Inferior parietal cortex (tissue), 1 donor: ENCODE results near the gene JMJD4.

Experiments used
- DNase-seq: peaks from one replicate; pipeline ENCODE4 v3.0.0-alpha.2; 2016; ENCODE audit errors: extremely low spot score

The JMJD4 gene

DNA sequence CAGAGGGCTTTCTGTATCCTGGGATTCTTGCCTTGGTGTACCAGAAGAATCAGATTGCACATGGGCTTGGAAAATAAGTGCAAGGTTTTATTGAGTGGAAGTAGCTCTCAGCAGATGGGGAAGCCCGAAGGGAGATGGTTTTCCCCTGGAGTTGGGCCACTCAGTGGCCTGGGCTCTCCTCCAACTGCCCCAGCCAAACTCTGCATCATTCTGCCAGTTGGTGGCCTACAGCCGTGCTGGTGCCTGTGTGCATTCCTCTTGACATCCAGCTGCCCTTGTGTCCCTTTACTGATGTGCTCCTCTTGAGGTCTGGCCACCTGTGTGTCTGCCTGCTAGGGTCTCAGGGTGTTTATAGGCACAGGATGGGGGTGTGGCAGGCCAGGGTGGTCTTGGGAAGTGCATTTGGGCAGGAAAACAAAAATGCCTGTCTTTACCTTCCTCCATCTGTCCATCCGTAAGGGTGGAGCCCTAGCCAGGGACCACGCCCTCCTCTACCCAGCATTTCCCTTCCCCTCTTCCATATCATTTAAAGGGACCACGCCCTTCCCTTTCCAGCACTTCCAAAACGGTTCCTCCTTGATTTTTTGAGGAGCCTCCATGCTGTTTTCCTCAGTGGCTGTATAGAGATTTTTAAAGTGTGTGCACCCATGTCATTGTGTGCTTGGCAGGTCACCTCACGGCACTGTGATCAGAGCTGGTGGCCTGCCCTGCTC is 19.1 kb upstream of the JMJD4 start:
- peak; percentile 48 for DNase-seq

DNA sequence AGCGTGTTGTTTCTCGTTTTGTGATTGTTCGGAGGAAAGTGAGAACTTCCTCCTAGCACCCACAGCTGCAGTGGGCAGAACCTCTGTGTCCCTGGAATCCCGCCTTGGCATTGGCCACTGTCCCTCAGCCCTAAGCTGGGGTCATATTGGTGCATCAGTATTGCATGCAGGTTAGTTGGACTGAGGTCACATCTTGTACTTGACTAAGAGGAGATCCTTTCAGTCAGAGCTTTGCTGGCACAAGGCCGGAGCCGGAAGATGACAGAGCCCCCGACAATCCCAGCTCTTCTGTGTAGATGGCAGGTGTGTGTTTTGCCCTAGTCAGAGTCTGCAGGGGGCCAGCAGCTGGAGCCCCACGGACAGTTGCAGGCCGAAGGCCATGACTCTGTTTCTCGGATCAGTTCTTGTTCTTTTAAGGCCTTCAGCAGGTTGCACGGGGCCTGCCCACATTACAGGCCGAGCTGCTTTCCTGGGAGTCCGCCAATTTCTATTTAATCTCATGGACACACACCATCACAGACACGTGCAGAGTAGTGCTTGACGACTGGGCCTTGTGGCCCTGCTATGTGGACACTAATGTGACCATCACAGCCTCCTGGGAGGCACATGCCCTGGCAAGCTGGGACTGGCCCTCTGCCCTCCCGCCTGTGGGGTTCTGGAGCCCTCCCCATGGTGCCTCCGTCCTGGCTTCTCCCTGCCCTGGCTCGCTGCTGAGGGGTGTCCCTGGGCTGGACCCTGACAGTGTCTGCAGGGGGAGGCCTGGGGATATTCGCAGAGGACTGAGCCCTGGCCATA is 15.0 kb upstream of the JMJD4 start:
- DNase-seq = no peak

DNA sequence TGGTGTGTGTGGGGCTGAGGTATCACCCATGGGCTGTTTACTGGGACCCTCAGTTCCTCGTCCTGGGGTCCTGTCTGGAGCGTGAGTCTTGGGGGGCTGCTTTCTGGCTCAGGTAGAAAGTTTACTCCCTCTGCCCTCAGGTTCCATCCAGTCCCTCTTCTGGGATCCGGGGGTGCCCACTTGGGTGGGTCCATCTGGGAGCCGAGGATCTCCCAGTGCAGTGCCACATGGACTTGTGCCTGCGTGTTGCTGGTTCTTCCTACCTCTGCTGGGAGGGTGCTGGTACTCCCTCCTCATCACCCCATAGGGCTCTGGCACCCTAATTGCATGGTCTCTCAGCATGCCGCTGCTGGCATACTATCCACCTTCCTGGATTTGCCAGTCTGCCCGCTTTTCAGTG is 14.1 kb upstream of the JMJD4 start:
- DNase-seq = no peak

DNA sequence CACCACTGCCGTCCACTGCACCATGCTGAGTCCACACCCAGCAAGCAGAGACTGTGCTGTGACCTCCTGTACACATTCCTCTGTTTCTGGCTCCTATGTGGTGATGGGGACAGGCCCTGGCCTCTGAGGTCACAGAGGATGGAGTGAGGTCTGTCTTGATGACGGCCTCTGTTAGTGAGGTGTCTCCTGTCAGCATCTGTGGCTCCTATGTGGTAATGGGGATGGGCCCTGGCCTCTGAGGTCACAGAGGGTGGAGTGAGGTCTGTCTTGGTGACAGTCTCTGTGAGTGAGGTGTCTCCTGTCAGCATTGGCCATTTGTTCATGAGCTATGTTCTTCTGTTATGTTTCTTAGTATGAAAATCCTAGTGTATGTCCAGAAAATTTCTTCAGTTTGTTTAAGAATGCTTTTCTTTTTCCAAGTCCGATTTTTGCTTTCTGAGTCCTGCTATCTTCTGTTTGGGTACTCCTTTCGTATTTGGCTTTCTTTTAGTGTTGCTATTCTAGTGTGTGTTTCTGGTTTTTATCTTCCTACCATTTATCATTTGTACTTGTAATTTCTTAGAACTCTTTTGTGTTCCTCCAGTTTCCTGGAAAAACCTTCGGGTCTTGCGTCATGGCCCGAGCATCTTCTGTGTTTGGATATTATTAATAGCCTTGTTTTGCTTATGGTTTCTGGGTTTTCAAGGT is 13.5 kb upstream of the JMJD4 start:
- DNase-seq = no peak

DNA sequence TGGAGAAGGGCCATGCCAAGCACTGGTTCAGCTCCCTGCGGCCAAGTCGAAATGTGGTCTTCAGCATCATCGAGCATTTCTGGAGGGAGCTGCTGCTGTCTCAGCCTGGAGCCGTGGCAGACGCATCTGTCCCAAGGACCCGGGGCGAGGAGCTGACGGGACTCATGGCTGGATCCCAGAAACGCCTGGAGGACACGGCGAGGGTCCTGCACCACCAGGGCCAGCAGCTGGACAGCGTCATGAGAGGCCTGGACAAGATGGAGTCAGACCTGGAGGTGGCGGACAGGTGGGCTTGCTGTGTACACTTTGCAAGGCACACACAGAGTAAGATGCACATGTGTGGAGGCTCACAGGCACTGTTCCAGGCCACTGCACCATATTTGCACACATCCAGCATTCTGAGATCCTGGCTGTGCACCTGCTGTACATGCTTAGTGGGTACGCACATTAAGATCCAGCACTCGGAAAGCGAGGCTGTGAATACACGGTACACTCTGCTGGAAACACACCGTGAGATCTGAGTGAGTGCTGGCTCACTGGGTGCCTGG is 12.9 kb upstream of the JMJD4 start:
- no peak for DNase-seq

DNA sequence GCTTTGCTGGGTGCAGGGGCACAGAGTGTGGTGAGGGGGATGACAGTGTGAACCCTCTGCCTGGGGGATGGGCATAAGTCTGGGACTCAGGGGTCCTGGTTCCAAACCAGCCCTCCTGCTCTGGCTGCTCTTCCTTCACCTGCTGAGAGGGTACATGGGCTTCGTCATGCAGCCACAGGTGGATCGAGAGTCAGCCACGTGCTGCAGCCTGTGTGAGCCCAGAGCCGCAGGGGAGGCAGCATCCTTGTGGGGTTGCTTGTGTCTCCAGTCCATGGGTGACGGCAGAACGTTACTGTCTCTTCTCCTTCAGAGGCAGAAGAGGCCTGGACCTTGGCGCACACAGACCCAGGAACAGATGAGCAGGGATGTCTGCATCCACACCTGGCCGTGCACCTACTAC is 12.3 kb upstream of the JMJD4 start:
- no peak for DNase-seq

DNA sequence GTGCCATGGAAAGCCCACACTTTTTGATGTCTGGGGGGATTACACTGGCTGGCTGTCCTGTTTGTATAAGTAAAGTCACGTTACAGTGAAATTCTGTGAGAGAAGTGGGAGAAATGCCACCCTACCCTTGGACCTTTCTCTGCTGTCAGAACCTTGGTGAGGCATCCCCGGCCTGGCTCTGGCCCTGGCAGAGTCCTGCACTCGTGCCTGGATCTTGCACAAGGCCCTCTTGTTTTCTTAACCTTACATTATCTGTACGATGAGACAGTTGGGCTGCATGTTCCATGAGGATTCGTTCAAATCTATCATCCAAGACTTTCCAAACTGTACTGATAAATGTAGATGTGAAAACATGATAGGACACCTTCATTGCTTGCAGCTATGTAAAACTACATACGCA is 11.6 kb upstream of the JMJD4 start:
- DNase-seq = no peak

DNA sequence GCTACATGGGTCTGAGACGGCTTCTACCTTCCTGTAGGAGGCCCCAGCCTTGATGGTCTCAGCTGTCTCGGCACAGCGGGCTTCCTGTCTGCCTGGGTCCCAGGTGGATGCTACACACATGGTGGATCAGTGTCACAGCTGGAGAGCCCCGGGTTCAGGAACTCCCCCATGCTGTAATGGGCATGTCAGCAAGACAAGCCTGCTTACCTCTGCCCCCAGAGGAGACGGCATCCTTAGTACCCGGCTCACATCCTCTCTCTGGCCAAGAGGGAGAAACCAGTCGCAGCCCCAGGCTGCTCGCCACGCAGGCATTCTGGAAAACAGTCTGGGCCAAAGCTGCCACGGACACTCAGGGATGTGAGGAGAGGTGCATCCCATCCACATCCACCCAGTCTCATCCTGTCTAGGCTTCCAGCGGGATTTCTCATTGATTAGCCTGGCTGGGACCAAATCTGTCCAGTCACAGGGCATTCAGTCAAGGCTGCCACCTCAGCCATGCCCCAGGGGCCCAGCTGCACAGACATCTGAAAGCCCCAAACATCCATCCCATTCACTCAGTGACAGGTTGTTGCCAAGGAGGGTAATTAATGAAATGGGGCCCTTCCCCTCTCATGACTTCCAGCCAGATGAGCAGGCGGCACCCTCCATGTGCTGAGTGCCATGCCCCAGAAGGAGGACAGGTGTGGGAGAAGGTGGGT is 10.6 kb upstream of the JMJD4 start:
- no peak for DNase-seq

DNA sequence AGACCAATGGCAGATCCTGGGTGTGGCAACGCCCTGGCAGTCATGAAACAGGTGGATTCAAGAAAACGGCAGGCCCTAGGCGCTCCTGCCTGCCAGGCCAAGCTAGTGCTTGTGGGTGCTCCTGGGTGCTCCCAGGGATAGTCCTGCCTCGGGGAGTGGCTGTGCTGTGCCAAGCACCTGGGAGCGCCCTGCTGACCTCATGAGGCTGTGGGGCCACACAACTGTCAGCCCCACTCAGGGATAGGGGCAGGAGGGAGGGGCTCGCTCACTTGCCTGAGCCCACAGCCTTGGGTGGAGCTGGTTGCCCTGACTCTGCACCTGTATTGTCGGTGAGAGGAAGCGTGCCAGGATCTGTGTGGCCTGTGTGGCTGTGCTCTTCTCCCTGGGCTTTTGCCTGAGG is 9.6 kb upstream of the JMJD4 start:
- DNase-seq = no peak

DNA sequence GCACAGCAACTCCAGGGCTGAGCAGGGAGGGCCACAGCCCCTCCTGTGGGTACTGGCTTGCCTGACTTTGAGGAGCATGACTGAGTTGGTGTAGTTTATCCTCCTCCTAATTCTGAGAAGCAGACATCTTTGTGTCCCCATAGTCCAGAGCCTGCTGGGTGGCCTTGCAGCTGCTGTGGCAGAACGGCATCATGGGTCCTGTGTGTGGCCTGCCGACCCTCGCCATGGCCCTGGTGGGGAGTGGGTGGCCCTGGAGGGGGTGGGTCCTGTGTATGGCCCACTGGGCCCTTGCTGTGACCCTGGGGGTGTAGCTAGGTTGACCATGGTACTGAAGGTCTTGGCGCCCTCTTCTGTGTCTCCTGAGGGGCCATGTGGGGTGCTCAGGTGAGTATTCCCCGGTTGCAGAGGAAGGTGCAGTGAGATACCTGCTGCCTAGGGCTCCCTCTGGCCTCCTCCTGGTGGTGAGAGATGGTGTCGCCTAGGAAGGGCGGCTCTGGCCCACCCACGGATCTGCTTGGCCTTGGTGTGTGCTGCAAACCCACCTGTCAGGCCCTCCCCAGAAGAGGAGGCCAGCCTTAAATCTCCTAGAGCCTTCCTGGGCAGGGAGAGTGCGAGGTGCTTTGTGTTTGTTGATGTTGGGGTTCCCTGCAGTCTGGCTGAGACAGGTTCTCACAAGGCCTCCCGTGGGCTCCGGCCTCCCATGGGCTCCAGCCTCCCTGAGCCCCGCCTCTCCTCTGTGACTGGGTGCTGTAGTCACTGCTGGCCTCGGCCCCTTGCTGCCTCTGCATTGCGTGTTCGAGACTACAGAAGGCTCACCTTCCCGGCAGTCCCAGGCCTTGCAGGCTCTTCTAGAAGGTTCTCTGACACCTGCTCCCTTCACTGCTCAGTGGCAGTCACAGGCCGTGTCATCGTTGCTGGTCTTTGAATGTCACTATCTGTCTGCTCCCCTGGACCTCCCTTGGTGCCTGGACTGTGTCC is 7.9 kb upstream of the JMJD4 start:
- no peak for DNase-seq

DNA sequence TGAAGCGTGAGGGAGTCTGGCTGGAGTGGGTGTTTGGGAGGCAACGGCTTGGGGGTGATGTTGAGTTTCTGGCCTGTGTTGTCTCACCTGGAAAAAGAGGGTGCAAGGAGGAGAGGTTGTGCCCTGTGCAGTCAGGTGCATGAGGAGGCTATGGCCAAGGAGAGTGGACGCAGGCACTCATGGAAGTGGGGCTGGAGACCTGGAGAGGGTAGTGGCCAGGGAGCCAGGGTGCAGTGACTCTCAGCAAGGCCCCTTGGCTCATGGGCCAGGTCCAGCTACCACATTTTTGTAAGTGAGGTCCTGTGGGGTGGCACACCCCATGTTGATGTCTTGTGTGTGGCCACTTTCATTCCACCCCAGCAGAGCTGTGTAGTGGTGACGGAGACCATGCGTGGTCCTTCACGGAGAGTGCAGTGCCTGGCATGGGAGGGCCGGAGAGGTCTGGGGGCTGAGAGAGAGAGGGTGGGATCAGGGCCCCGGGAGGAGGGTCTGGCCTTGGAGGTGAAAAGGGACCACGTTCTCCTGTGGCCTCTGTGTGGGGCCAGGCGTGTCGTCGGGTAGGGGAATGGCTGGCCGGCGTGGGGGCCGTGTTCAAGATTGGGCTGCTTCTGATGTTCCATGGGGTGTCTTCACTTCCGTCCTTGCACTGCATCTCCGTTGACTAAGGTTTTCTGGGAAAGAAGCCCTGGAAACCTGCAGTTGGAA is 6.2 kb upstream of the JMJD4 start:
- DNase-seq = no peak

DNA sequence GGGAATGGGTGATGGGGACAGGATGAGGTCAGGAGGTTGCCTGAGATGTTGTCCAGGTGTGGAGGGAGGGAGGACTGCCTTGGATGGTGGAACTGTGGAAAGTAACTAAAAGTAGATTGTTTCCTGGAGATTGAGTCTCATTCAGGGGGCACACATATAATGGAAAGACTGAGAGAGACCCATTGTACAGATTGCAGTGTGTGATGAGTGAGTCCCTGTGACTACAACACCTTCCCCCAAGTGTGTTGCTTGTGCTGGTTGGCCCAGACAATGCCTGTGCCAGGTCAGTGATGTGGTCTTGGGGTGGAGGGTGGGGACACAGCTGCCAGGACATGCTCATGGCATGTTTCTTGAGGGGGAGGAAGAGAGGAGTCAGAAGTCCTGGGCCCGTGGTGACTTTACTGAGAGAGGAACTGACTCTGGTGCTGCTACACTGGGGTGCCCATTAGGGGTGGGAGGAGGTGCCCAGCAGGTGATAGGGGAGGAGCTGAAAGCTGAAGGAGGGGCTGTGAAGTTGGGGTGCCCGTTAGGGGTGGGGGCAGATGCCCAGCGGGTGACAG is 5.4 kb upstream of the JMJD4 start:
- DNase-seq = no peak

DNA sequence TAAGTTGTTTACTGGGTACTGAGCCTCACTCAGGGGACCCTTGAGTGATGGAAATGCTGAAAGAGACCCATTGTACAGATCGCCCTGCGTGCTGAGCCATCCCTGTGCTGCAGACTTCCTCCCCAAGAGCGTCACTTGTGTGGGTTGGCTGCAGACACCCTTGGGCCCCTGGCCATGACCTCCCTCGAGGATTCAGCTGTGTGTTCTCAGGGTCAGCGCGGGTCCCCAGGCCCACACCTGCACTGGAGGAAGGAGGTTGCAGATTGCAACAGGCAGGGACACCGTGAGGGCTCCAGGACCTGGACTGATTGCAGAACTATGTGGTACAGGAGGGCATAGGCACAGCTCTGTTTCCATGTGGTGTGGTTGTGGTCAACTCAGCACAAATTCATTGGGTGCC is 4.5 kb upstream of the JMJD4 start:
- no peak for DNase-seq

DNA sequence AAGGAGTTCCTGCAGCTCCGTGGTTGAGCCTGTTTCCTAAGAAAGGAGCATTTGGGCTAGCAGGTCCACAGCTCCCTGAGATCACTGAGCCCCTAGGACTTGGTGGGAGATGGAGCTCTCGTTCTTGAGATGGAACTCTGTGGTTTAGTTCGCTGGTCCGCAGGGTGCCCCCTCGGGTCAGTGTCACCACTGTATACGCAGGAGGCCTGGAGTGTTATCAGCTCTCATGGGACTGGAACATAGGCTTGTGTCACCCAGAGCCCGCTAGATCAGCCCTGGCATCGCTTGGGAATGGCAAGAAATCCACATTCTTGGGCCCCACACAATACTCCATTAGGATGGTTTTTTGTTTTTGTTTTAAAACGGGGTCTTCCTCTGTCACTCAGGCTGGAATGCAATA is 3.7 kb upstream of the JMJD4 start:
- no peak for DNase-seq

DNA sequence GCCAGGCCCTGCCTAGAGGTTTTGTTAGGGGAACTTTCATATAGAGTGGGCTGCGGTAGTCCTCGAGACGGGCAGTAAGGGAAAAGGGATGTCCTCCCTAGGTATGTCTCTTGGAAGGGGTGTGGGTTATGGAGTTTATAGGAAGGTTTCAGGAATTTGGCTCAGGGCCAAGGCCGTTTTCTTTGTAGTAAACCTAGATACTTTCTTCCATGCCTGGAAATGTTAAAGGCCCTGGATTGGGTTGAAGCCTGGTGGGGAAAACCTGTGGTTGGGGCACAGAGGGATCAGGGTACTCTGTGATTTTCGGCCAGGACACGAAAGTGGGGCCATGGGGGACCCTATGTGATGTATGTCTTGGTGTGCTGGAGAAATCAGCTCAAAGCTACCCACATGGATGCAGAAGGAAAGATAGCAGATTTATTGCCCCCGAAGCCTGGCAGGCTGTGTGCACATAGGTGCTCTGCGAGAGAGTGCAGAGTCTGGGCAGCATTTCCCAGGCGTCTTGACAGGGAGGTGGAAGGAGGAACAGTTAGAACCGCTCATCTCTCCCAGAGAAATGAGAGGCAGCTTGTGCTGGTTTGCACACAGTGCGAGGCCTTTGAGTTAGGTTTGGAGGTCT is 1.8 kb upstream of the JMJD4 start:
- DNase-seq = no peak

DNA sequence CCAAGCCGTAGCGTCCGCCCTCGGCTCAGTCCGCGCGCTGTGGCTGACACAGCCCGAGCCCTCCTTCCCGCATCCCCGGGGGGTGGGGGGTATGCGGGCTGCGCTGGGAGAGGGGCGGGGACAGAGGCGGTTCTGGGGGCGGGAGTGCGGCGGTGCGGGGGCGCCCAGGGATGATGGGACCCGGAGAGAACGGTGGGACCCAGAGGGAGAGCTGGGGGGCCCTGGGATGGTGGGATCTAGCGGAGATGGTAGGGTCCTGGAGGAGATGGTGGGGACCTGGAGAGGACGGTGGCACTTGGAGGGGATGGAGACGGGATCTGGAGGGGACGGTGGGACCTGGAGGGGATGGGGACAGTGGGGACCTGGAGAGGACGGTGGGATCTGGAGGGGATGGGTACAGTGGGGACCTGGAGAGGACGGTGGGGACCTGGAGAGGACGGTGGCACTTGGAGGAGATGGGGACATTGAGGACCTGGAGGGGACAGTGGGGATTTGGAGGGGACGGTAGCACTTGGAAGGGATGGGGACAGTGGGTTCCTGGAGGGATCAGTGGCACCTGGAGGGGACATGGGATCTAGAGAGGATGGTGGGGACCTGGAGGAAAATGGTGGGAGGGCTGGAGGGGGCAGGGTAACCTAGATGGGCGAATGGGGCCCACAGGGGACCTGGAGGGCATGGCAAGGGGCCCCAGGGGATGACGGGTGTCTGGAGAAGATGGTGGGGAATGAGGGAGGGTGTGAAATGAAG is 610 bp upstream of the JMJD4 start:
- no peak for DNase-seq

DNA sequence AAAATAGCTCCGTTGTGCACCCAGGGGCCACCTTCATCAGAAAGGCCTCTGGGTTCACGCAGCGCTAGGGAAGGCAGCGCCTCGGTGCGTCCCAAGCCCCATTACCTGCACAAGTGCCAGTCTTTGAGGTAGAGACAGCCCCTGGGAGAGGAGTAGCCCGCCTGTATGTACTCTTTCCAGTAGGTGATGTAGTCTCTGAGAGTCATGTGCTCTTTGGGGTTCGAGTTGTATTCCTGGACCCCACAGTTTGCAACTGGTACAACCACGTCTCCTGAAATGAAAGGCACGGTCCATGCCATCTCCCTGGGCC is 601 bp downstream of the JMJD4 start:
- no peak for DNase-seq

DNA sequence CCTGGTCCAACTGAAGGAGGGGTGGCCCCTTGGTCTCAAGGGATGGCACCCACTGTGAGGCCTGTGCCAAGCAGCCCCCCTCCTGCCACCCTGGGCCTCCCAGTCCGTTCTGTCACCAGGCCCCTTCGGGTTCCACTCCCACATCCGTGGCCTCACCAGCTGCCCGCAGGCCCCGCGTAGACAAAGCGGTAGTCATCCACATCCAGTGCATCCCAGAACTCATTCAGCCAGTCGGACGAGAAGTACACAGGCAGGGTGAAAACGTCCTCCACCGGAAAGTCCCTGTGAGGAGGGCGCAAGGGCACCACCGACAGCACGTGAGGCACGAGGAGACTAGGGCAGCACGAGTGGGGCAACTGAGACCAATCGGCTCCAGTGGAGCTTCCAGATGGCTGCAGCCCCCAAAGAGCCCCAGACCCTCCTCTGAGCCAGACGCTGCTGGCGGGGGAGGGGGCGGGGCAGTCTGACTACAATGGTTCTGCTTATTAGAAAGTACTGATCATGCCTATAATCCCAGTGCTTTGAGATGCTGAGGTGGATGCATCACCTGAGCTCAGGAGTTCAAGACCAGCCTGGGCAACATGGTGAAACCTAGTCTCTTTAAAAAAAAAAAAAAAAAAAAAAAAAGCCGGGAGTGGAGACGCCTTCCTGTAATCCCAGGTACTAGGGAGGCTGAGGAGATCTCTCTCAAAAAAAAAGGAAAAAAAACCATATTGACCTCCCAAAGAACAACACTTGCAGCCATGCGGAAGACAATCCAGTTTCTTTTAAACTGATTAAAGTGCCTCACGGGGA is 1.2 kb downstream of the JMJD4 start:
- no peak for DNase-seq
